Astrocyte (in vitro differentiated cells and primary cell): Measurements from ENCODE around the gene PCDH8.

Experiments used
- EZH2 ChIP-seq: IDR thresholded peaks from 2 replicates; pipeline ENCODE4 v1.6.1; 2012; ENCODE audit warnings: mild to moderate bottlenecking, low read length, inconsistent platforms; ENCODE audit not compliant: insufficient read depth
- TF ChIP-seq, protein P1 (sequence below): IDR thresholded peaks from 2 replicates; pipeline ENCODE4 v1.5.1; 2011; ENCODE audit warnings: low read depth, mild to moderate bottlenecking, inconsistent platforms, low read length, moderate library complexity; ENCODE audit not compliant: insufficient read depth

DNA sequence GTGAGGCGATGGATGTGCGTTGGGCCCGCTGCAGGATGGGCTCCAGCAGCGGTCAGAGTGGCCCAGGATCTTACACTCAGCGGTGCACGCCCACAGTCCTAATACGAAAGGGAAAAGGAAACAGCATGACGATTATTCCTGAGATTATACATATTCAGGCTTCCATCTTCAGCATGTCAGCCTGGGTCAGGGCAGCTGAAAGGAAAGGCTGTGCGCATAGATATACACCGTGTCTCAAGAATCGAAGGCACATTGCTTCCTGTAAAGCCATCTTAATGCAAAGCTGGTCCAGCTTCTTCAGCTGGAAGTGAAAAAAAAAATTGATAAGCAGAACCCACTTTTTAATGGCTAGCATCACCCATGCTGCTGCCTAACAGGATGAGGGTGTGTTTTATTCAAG lies 3.6 kb downstream of the PCDH8 start:
- TF ChIP-seq, protein P1, sequence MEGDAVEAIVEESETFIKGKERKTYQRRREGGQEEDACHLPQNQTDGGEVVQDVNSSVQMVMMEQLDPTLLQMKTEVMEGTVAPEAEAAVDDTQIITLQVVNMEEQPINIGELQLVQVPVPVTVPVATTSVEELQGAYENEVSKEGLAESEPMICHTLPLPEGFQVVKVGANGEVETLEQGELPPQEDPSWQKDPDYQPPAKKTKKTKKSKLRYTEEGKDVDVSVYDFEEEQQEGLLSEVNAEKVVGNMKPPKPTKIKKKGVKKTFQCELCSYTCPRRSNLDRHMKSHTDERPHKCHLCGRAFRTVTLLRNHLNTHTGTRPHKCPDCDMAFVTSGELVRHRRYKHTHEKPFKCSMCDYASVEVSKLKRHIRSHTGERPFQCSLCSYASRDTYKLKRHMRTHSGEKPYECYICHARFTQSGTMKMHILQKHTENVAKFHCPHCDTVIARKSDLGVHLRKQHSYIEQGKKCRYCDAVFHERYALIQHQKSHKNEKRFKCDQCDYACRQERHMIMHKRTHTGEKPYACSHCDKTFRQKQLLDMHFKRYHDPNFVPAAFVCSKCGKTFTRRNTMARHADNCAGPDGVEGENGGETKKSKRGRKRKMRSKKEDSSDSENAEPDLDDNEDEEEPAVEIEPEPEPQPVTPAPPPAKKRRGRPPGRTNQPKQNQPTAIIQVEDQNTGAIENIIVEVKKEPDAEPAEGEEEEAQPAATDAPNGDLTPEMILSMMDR: no peak
- TF ChIP-seq EZH2: no peak
